GM18499 (cell line): Measurements from ENCODE around the gene UBE2QL1.
A peak's percentile ranks its signal among the peaks of the same experiment; 100 is the strongest.

Experiments
- ATAC-seq: cut with Tn5 transposase; IDR thresholded peaks from one replicate; pipeline ENCODE4 v1.9.1; 2021; ENCODE audit warnings: moderate number of reproducible peaks; ENCODE audit not compliant: insufficient read depth, unreplicated experiment

UBE2QL1 gene, protein sequence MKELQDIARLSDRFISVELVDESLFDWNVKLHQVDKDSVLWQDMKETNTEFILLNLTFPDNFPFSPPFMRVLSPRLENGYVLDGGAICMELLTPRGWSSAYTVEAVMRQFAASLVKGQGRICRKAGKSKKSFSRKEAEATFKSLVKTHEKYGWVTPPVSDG

DNA sequence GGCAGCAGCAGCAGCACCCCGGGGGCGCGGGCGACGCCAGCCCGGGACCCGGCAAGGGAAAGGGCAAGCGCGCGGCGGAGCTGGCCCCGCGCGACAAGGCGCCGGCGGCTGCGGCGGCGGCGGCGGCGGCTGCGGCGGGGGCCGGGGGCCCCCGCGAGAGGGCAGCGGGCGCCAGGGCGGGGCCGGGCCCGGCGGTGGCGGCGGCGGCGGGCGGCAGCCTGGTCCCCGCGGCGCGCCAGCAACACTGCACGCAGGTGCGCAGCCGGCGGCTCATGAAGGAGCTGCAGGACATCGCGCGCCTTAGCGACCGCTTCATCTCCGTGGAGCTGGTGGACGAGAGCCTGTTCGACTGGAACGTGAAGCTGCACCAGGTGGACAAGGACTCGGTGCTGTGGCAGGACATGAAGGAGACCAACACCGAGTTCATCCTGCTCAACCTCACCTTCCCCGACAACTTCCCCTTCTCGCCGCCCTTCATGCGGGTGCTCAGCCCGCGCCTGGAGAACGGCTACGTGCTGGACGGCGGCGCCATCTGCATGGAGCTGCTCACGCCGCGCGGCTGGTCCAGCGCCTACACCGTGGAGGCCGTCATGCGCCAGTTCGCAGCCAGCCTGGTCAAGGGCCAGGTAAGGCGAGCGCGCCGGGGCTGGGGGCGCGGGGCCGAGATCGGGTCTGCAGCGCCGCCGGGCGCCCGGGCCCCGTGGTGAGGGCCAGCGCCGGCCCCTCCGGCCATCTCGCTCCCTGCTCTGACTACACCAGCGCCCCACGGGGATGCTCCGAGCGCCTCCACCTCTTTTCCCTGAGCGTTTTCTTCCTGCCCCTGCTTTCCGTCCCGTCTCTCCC lies at the start of gene UBE2QL1:
Gene UBE2QL1 (plus strand): TSS at position 238 of the 843 bp plus-strand sequence. CDS start 35 bp downstream, at position 273.
- ATAC-seq = no peak

DNA sequence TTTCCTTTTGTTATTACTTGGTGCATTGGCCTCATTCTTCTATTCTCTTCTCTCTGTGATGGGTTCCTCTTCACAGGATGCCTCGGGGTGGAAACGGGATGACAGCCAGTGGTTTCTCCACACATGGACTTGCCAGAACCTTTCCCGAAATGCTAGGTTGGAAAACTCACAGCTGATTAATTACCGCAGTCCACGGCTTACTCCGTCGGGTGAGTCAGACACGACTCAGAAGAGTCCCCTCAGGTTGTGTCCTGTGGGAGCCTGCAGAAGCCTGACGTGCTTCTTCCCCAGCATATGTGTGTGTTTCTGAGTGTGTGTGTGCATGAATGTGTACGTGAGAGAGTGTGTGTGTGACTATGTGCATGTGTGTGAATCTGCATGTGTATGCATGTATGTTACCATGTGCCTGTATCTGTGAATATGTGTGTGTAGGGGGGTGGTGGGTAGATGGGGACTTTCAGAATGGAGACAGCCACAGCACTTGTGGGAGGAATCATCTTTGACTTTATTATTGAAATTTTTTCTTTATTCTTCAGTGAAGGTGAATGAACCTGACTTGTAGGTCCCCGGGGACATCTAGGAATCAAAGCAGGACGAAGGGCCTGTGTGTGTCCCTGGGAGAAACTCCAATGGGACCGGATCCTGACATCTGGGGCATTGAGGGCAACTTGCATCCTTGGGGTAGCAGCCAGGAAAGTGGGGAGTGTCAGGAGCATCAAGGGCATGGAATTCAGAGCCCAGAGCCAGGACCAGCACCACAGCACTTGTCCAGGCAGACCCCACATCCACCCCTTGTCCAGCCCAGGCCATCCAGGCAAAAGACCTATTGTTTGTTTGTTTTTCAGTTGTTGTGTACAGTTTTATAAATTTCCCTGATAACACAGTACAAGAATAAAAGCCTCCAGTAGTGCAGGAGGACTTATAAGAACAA lies 48.4 kb upstream of the UBE2QL1 start:
- ATAC-seq = no peak

- no peak for ATAC-seq
Observed at GRCh38 chr5:6401410-6401809, 47.2 kb upstream of the UBE2QL1 start.

GRCh38 chr5:6402939-6403338 lies 45.7 kb upstream of the UBE2QL1 start:
- ATAC-seq = peak; percentile 62

- ATAC-seq = no peak
Observed at GRCh38 chr5:6403416-6403815, 45.2 kb upstream of the UBE2QL1 start.

DNA sequence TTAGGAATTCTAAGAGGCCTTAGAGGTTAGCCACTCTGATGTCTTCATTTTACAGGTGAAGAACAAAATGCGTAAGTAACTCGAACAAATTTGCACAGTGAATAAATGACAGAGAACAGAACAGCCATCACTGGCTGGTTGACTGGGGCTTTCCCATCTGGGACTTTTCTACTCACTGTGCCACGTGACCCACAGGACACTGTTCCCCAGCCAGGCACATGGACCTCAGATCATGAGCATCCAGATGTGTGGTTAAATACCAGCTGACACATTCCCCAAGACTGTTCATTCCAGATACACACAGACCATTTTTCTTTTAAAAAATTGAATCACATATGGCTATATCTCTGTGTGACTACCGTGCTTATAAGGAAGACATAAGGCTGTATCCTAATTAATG lies 44.5 kb upstream of the UBE2QL1 start:
- ATAC-seq = no peak

DNA sequence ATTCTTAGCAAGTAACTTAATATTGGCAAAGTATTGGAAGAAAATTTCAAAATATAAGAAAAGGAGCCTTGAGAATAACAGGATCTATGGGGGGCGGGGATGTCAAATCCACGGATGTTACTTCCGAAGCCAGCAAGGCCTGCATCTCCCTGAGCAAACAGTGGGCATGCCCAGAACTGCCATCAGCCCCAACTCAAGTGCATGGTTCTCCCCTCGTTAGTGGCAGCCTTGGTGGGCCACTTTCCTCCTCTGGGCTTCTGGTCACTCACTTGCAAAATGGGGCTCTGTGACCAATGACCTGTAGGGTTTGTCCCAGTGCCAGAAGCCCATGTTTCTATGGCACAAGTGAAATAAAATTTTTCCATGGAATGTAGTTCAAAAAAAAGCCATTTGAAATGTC lies 43.1 kb upstream of the UBE2QL1 start:
- ATAC-seq = no peak

GRCh38 chr5:6407558-6408259 lies 41.0 kb upstream of the UBE2QL1 start:
- no peak for ATAC-seq

DNA sequence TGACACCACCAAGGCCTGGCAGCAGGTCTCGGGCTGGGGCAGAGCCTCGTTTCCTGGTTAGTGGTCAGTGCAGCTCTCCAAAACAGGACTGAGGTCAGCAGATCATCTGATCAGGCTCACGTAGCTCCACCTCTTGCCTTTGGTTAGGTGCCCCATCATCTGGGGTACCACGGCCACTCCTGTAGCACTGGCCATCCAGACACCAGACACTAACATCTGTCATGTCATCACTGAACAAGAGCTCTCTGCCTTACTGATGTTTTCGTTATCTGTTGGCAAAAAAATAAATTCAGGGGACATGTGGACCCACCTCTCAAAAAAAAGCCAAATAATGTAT lies 40.4 kb upstream of the UBE2QL1 start:
- ATAC-seq = no peak

DNA sequence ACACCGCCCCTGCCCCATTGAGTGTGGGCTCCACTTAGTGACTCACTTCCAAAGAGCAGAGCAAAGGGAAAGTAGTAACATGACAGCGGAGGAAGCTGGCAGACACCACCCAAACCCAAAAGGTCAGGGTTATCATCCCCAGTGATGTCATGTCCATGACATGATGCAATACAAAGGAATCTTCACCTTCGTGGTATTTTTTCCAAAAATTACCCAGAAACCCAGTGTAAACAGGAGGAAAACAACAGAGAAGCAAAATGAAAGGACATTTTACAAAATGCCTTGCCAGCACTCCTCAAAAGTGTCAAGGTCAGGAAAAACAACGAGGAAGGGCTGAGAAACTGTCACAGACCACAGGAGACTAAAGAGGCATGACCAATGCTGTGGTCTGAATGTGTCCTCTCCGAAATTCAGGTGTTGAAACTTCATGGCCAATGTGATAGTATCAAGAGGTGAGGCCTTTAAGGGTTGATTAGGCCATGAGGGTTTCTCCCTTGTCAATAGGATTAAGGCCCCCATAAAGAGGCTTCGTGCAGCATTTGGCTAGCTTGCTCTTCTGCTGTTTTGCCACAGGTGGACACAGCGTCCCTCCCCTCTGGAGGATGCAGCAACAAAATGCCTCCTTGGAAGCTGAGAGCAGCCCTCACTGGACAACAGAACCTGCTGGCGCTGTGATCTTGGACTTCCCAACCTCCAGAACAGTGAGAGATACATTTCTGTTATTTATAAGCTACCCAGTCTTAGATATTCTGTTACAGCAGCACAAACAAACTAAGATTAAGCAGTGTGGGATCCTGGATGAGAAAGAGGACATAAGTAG lies 39.8 kb upstream of the UBE2QL1 start:
- ATAC-seq = no peak

- ATAC-seq = no peak
Observed at GRCh38 chr5:6410421-6410820, 38.2 kb upstream of the UBE2QL1 start.

GRCh38 chr5:6411141-6411540 lies 37.5 kb upstream of the UBE2QL1 start:
- no peak for ATAC-seq

GRCh38 chr5:6412811-6413210 lies 35.8 kb upstream of the UBE2QL1 start:
- ATAC-seq = no peak

GRCh38 chr5:6417657-6418056 lies 31.0 kb upstream of the UBE2QL1 start:
- ATAC-seq = no peak

DNA sequence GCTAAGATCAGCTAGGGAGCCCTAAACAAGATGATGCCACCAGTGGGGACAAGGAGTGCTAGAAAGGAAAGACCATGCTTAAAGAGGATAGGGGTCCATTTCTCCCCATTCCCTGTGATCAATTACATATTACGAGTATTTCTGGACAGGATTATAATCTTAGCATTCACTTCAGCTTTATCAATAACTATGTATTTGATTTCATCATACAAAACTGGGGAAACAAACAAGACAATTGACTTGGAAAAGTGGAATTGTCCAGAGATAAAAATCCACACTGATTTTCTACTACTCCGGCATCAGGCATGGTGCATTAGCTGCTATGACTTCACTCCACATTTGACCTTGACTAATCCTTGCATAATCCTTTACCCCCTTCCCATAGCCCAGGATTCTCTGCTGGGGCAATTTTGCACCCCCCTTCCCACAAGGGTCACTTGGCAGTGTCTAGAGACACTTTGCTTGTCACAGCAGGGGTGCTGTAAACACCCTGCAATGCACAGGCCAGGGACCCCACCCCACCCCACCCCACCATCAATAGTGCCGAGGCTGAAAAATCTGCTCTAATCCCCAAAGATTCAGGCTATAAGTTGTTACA lies 29.9 kb upstream of the UBE2QL1 start:
- ATAC-seq = no peak

DNA sequence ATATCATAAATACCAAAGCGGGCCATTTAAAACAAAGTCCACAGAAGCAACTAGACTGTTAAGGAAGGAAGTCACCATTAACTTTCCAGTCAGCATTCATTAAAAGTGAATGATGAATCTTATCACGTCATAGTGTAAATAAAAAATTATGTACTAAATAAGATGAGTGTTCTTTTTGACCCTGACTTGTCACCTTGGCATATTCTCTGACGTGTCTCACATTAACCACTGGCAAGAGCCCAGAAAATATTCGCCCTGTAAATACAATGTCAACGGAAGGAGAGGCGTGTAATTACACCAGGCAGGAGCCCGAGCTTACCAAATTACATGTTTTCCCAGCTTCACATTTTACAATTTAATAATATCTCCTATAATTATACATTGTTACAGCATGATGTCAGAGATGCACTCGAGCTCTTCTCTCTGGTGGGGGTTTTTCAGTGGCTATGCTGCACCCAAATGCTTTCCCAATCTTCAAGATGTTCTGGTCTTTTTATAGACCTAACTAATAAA lies 29.3 kb upstream of the UBE2QL1 start:
- ATAC-seq = no peak

GRCh38 chr5:6423327-6424109 lies 25.1 kb upstream of the UBE2QL1 start:
- ATAC-seq = no peak

GRCh38 chr5:6424110-6424659 lies 24.5 kb upstream of the UBE2QL1 start:
- ATAC-seq = no peak
